ENCODE data around the gene NHSL2. TPM values are rescaled to one million over a fixed set of nuclear protein-coding genes. Genes with fewer than 3 reads are reported as not detected.

Gene NHSL2
- total RNA-seq, 4 donors from 2014 or later = 1.6 to 6.0 (median 3.6) TPM

GRCh38 chrX:72027914-72028307 is 117.3 kb downstream of the NHSL2 start:
- intact Hi-C loops (cut with DNase I; ENCODE audit: low total_unique reads) = no loop called here
- peak overlapping the region; percentile 33 to 55 (median 43) for H3K27ac ChIP-seq
- H3K4me1 ChIP-seq = peaks cover 0 to 3% (median 0%) of the 10 kb centered on the region in 4 donors
- H3K9me3 ChIP-seq = no peaks in the 10 kb centered on the region
- H3K36me3 ChIP-seq = no peaks in the 10 kb centered on the region
- no peaks in the 10 kb centered on the region for H3K27me3 ChIP-seq
- DNase-seq = no peak
- TF ChIP-seq POLR2A (IDR thresholded peaks at IDR 0.05) (no peak), EP300 (IDR thresholded peaks at IDR 0.05; ENCODE audit: low read depth) (no peak), POLR2AphosphoS5 (IDR thresholded peaks at IDR 0.05) (no peak), CTCF (IDR thresholded peaks at IDR 0.05) (no peak)
- H3K4me3 ChIP-seq = no peak overlapping the region
- 48% methylated on average over 2 of the region's 2 CpGs; no CpG with 5 or more reads in 1 of the 2 donors for WGBS, 2 donors (ENCODE audit: low coverage in 1 of 2)
- in situ Hi-C loops (cut with MboI; ENCODE audit: low pct_ligation_motif_present in 1 of 4, low pct_unique_long_range_greater_than_20kb in 1 of 4, low sequenced_read_pairs in 3 of 4) = loop anchor here in 1 of 4 donors (10.0 kb wide), 1 partner anchor 97 kb away; no protein-coding TSS in a partner anchor

DNA sequence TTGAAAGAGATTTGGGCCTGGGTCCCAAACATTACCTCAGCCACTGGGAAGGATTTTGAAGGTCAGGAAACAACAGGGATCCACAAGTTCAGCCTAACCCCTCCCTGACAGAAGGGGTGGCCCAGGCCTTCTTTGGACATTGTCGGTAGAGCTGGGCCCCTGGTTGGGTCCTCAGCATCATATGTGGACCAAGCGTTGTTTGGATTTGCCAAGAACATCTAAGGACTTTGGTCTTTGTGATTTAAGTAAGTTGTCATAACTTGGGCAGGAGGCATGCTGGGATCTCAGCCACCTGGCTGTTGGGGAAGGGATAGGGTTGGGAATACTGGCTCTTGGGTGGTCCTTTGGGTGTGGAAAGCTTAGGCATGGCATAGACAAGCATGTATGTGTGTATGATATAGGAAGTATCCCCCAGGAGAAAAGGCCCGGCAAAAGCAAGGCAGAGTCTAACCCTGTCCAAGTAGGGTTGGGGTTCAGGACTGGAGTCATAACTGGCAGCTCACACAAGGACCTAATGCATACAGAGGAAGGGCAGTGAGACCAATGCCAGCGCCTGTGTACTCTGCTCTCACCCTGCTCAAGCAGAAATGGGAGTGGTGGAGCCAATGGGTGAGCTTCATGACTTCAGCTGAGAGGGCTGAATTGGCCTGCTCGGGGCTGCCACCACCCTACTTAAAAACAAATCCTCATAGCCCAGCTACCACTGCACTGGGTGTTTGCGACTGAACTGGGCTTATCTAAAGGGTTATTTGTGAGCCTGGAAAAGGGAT is 118.2 kb downstream of the NHSL2 start:
- H3K27ac ChIP-seq = peak overlapping the region; percentile 33 to 55 (median 43)
- intact Hi-C loops (cut with DNase I; ENCODE audit: low total_unique reads) = no loop called here
- no peak for TF ChIP-seq EP300 (IDR thresholded peaks at IDR 0.05; ENCODE audit: low read depth)
- no peak for TF ChIP-seq POLR2A (IDR thresholded peaks at IDR 0.05)
- no peak for TF ChIP-seq CTCF (IDR thresholded peaks at IDR 0.05)
- TF ChIP-seq POLR2AphosphoS5 (IDR thresholded peaks at IDR 0.05) = no peak
- H3K36me3 ChIP-seq = no peaks in the 10 kb centered on the region
- no peak overlapping the region for H3K4me3 ChIP-seq
- H3K4me1 ChIP-seq = peaks cover 0 to 3% (median 0%) of the 10 kb centered on the region in 4 donors
- DNase-seq = no peak
- WGBS, 2 donors (ENCODE audit: low coverage in 1 of 2) = 73% methylated on average over 6 of the region's 6 CpGs; no CpG with 5 or more reads in 1 of the 2 donors
- no peaks in the 10 kb centered on the region for H3K9me3 ChIP-seq
- in situ Hi-C loops (cut with MboI; ENCODE audit: low pct_ligation_motif_present in 1 of 4, low pct_unique_long_range_greater_than_20kb in 1 of 4, low sequenced_read_pairs in 3 of 4) = loop anchor here in 1 of 4 donors (10.0 kb wide), 1 partner anchor 96 kb away; no protein-coding TSS in a partner anchor
- H3K27me3 ChIP-seq = no peaks in the 10 kb centered on the region

DNA sequence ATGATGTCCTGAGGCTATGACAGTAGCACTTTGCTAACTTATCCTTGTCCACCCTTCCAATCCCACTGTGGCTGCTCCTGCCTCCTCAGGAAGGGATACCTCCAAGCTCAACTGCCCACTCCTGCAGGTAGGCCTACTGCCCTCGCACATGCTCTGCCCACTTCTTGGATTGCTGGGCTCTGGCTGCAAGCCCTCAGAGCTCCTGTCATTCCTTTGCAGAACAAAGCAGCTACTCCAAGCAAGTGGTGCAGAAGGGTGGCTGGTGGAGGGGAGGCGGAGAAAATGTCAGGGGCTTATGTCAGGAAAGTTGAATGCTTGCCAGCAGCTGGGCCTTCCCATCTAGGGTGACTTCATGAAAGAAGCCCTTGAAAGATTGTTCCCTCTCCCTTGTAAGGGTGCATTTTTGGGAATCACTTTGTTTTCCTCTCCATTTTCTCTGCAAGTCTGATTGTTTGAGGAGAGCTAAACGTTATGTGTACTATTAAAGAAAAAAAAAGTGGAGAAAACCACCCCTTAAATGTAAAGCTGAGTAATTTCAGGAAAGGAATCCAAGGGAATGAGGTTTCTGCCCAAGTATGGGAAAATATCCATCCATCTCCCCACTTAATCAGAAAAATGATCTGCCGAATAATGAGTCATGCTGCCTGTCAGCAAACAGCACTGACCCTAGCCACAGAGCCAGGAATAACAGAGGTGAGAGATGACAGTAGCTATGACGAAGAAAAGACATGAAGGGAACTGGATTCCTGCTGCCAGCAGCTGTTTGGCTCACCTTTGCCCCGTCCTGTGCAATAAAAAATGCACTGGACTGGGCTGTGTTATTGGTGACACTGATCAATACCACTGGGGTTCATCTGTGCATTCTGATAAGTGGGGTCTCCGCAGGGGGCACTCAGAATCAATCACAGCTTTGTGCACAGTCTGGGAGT is 119.1 kb downstream of the NHSL2 start:
- intact Hi-C loops (cut with DNase I; ENCODE audit: low total_unique reads) = no loop called here
- Histone ChIP-seq H3K4me1 (peaks cover 0 to 3% (median 0%) of the 10 kb centered on the region in 4 donors), H3K9me3 (no peaks in the 10 kb centered on the region), H3K4me3 (no peak overlapping the region), H3K27ac (peak overlapping the region in 3 of 4 donors; percentile 33 to 44 (median 42)), H3K27me3 (no peaks in the 10 kb centered on the region), H3K36me3 (no peaks in the 10 kb centered on the region)
- no peak for DNase-seq
- 51% methylated on average over 7 of the region's 7 CpGs; no CpG with 5 or more reads in 1 of the 2 donors for WGBS, 2 donors (ENCODE audit: low coverage in 1 of 2)
- no peak for TF ChIP-seq CTCF (IDR thresholded peaks at IDR 0.05)
- no peak for TF ChIP-seq POLR2AphosphoS5 (IDR thresholded peaks at IDR 0.05)
- no peak for TF ChIP-seq POLR2A (IDR thresholded peaks at IDR 0.05)
- TF ChIP-seq EP300 (IDR thresholded peaks at IDR 0.05; ENCODE audit: low read depth) = no peak
- in situ Hi-C loops (cut with MboI; ENCODE audit: low pct_ligation_motif_present in 1 of 4, low pct_unique_long_range_greater_than_20kb in 1 of 4, low sequenced_read_pairs in 3 of 4) = loop anchor here in 1 of 4 donors (10.0 kb wide), 1 partner anchor 95 kb away; no protein-coding TSS in a partner anchor

DNA sequence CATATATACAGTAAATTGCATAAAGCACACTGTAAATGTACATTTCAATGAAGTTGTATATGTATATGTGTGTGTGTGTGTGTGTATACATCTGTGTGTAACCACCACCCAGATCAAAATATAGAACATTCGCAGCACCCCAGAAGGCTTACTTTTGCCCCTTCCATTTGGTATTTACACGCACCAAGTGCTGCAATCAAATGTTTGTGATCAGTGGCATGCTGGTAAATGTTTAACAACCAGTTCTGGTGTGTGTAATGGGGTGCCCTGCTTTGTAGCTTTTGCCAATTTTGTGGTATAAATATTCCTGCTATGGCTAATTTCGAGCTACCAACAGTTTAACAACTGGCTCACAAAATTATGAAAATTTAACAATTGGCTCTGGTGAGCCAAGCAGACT is 119.8 kb downstream of the NHSL2 start:
- intact Hi-C loops (cut with DNase I; ENCODE audit: low total_unique reads) (no loop called here), in situ Hi-C loops (cut with MboI; ENCODE audit: low pct_ligation_motif_present in 1 of 4, low pct_unique_long_range_greater_than_20kb in 1 of 4, low sequenced_read_pairs in 3 of 4) (no loop called here)
- no peaks in the 10 kb centered on the region for H3K9me3 ChIP-seq
- H3K27me3 ChIP-seq = no peaks in the 10 kb centered on the region
- TF ChIP-seq CTCF (IDR thresholded peaks at IDR 0.05) (no peak), POLR2AphosphoS5 (IDR thresholded peaks at IDR 0.05) (no peak), EP300 (IDR thresholded peaks at IDR 0.05; ENCODE audit: low read depth) (no peak), POLR2A (IDR thresholded peaks at IDR 0.05) (no peak)
- no peak for DNase-seq
- peaks cover 0 to 3% (median 0%) of the 10 kb centered on the region in 4 donors for H3K4me1 ChIP-seq
- H3K4me3 ChIP-seq = no peak overlapping the region
- peak overlapping the region in 3 of 4 donors; percentile 33 to 44 (median 42) for H3K27ac ChIP-seq
- H3K36me3 ChIP-seq = no peaks in the 10 kb centered on the region
- WGBS, 2 donors (ENCODE audit: low coverage in 1 of 2) = 52% methylated on average over 3 of the region's 3 CpGs; no CpG with 5 or more reads in 1 of the 2 donors
